ENCODE data around the gene ZBTB25. TPM values are rescaled to one million over a fixed set of nuclear protein-coding genes. Genes with fewer than 3 reads are reported as not detected.

Gene ZBTB25
- total RNA-seq, 1 donor from 2014 or later: 11.3 TPM

DNA sequence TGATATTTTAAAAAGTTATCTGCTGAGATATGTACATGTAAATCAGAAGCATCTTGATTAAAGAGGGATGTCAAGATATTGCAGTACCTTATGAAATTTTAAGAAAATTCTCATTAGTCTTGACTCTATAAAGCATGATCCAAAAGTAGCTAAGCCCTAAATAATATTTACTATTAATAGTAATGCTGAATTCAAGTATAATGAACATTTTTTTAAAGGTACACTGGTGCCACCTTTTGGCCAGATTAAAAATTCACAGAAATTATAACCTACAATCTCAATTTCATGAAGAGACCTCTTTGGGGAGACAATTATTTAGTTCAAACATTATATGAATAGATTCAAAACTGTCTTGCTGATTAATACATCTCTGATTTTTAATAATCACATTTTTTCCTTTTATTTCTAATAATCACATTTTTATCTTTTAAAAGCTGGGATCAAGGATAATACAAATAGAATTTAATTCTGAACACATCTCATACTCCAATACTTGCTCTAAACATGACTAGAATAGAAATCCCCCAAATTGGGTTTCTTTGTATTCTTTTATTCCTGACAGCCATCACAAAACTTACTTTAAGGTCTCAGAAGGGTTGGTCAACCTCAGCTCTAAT, 24.9 kb downstream of the ZBTB25 start:
- TF ChIP-seq, protein P1, sequence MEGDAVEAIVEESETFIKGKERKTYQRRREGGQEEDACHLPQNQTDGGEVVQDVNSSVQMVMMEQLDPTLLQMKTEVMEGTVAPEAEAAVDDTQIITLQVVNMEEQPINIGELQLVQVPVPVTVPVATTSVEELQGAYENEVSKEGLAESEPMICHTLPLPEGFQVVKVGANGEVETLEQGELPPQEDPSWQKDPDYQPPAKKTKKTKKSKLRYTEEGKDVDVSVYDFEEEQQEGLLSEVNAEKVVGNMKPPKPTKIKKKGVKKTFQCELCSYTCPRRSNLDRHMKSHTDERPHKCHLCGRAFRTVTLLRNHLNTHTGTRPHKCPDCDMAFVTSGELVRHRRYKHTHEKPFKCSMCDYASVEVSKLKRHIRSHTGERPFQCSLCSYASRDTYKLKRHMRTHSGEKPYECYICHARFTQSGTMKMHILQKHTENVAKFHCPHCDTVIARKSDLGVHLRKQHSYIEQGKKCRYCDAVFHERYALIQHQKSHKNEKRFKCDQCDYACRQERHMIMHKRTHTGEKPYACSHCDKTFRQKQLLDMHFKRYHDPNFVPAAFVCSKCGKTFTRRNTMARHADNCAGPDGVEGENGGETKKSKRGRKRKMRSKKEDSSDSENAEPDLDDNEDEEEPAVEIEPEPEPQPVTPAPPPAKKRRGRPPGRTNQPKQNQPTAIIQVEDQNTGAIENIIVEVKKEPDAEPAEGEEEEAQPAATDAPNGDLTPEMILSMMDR (conservative IDR thresholded peaks at IDR 0.05): peak; percentile 66

DNA sequence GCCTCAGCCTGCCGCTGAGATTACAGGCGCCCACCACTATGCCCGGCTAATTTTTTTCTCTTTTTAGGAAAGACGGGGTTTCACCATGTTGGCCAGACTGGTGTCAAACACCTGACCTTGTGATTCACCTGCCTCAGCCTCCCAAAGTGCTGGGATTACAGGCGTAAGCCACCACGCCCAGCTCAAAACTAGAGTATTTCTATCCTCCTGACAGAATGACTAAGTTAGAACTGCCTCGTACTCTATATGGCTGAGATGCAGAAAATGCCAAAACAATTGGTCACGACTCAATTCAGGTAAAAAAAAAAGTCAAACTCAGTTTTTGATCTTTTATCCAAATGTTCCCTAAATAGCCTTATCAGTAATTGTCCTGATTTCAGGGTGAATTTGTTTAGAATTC, 27.2 kb downstream of the ZBTB25 start:
- no peaks in the 10 kb centered on the region for H3K27me3 Mint-ChIP-seq
- TF ChIP-seq, protein P1 (conservative IDR thresholded peaks at IDR 0.05): no peak
- no peaks in the 10 kb centered on the region for H3K9me3 Mint-ChIP-seq
- H3K27ac Mint-ChIP-seq: no peak overlapping the region
- DNase-seq (ENCODE audit: extremely low spot score, unreplicated experiment): no peak
- H3K36me3 Mint-ChIP-seq: peaks cover 1% of the 10 kb centered on the region
- no peak overlapping the region for H3K4me3 Mint-ChIP-seq
- H3K4me1 Mint-ChIP-seq (ENCODE audit: unreplicated experiment): no peaks in the 10 kb centered on the region

More for the DNA sequence above, 24.9 kb downstream of the ZBTB25 start:
- DNase-seq (ENCODE audit: extremely low spot score, unreplicated experiment): no peak
- no peak overlapping the region for H3K27ac Mint-ChIP-seq
- no peaks in the 10 kb centered on the region for H3K27me3 Mint-ChIP-seq
- H3K9me3 Mint-ChIP-seq: no peaks in the 10 kb centered on the region
- no peak overlapping the region for H3K4me3 Mint-ChIP-seq
- no peaks in the 10 kb centered on the region for H3K4me1 Mint-ChIP-seq (ENCODE audit: unreplicated experiment)
- peaks cover 4% of the 10 kb centered on the region for H3K36me3 Mint-ChIP-seq

GRCh38 chr14:64475585-64476273, 27.9 kb downstream of the ZBTB25 start:
- no peaks in the 10 kb centered on the region for H3K4me1 Mint-ChIP-seq (ENCODE audit: unreplicated experiment)

GRCh38 chr14:64474698-64475097, 28.9 kb downstream of the ZBTB25 start:
- DNase-seq (ENCODE audit: extremely low spot score, unreplicated experiment): no peak
- TF ChIP-seq, protein P1 (conservative IDR thresholded peaks at IDR 0.05): no peak
- H3K4me3 Mint-ChIP-seq: no peak overlapping the region
- H3K27me3 Mint-ChIP-seq: no peaks in the 10 kb centered on the region
- H3K4me1 Mint-ChIP-seq (ENCODE audit: unreplicated experiment): no peaks in the 10 kb centered on the region
- H3K9me3 Mint-ChIP-seq: no peaks in the 10 kb centered on the region
- H3K27ac Mint-ChIP-seq: no peak overlapping the region
- H3K36me3 Mint-ChIP-seq: no peaks in the 10 kb centered on the region

More at GRCh38 chr14:64475585-64476273, 27.9 kb downstream of the ZBTB25 start:
- Mint-ChIP-seq H3K4me3 (no peak overlapping the region), H3K36me3 (no peaks in the 10 kb centered on the region), H3K9me3 (no peaks in the 10 kb centered on the region), H3K27ac (no peak overlapping the region), H3K27me3 (no peaks in the 10 kb centered on the region)
- DNase-seq (ENCODE audit: extremely low spot score, unreplicated experiment): no peak
- TF ChIP-seq, protein P1 (conservative IDR thresholded peaks at IDR 0.05): no peak

GRCh38 chr14:64474041-64474440, 29.6 kb downstream of the ZBTB25 start:
- Mint-ChIP-seq H3K4me1 (ENCODE audit: unreplicated experiment) (no peaks in the 10 kb centered on the region), H3K27ac (no peak overlapping the region), H3K9me3 (no peaks in the 10 kb centered on the region), H3K4me3 (no peak overlapping the region), H3K36me3 (no peaks in the 10 kb centered on the region), H3K27me3 (no peaks in the 10 kb centered on the region)
- TF ChIP-seq, protein P1 (conservative IDR thresholded peaks at IDR 0.05): no peak
- no peak for DNase-seq (ENCODE audit: extremely low spot score, unreplicated experiment)
